Subcutaneous abdominal adipose tissue (tissue), 5 donors: Measurements from ENCODE around the gene HPCAL1.
A peak's percentile ranks its signal among the peaks of the same experiment; 100 is the strongest.

Experiments used
- H3K27ac ChIP-seq: one replicate; pipeline ENCODE4 v1.7.0; 2013; ENCODE audit warnings: low read depth, mild to moderate bottlenecking, inconsistent platforms, low read length, moderate library complexity
- H3K27me3 ChIP-seq, 5 donors: one replicate each; pipeline ENCODE4 v1.7.0; 2013; ENCODE audit warnings: low read length in 5 of 5, inconsistent platforms in 1 of 5; ENCODE audit not compliant: control insufficient read depth in 5 of 5, insufficient read depth in 4 of 5
- H3K36me3 ChIP-seq, 5 donors: one replicate each; pipeline ENCODE4 v1.7.0; 2013; ENCODE audit warnings: low read length in 5 of 5; ENCODE audit not compliant: control insufficient read depth in 5 of 5, insufficient read depth in 5 of 5
- H3K4me1 ChIP-seq, 5 donors: one replicate each; pipeline ENCODE4 v1.7.0; 2013; ENCODE audit warnings: low read length in 5 of 5, mild to moderate bottlenecking in 3 of 5, moderate library complexity in 1 of 5; ENCODE audit not compliant: control insufficient read depth in 5 of 5, insufficient read depth in 5 of 5
- H3K4me3 ChIP-seq, 5 donors: one replicate each; pipeline ENCODE4 v1.7.0; 2013; ENCODE audit warnings: low read length in 5 of 5, low read depth in 1 of 5
- H3K9ac ChIP-seq, 5 donors: one replicate each; pipeline ENCODE4 v1.7.0; 2013; ENCODE audit warnings: low read length in 5 of 5, mild to moderate bottlenecking in 4 of 5, moderate library complexity in 3 of 5
- H3K9me3 ChIP-seq, 5 donors: one replicate each; pipeline ENCODE4 v1.7.0; 2013; ENCODE audit warnings: low read length in 5 of 5; ENCODE audit not compliant: control insufficient read depth in 5 of 5
- donor health status: healthy.
- donor health status: healthy.
- donor health status: healthy.
- donor health status: healthy.
- donor health status: healthy.

Gene HPCAL1

DNA sequence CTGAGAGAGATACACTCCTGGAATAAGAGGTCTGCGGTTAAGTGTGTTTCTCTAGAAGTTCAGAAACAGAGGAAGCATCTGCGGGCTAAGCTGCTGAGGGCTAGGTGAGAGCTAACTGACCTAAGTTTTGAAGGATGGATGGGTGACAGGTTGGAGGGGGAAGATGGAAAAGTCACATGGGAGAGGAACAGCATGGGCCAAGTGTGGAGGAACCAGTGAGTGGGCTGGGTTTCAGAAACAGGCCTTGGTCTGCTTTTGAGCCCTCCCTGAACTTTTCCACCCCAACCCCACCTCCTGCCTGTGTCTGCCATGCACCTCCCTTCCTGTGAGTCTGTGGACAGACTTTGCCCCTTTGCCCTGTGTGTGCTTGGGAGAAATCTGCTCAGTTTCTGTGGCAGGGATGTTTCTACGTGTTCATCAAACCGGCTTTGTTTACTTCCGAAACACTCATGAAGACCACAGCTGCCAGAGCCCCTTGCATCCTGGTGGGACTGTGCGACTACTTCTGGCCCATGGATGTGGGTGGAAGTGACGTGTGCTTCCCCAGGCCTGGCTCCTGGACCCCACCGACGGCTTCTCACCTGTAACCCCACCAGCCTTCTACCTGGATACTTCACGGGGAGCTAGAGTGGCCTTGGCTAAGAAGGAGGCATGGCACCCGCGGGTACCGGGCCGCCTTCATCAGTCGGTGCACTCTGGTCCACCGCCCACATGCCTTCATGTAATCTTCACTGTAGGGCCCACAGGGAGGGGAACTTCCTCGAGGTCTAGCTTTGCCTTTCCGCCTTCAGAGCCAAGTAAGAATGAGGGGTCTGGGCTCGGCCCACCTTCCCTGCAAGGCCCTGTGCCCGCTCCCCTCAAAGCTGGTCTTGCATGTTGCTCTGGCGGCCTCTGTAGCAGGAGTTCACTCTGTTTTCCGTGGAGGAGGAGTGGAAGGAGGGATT is 1.4 kb upstream of the HPCAL1 start:
- no peaks in the 10 kb centered on the region for H3K36me3 ChIP-seq
- no peaks in the 10 kb centered on the region for H3K9me3 ChIP-seq
- H3K4me1 ChIP-seq: peaks cover 2 to 42% (median 32%) of the 10 kb centered on the region in 5 donors
- H3K4me3 ChIP-seq: peak overlapping the region in 2 of 5 donors; percentile 55 to 86
- H3K27ac ChIP-seq: no peak overlapping the region
- no peak overlapping the region for H3K9ac ChIP-seq
- H3K27me3 ChIP-seq: no peaks in the 10 kb centered on the region

DNA sequence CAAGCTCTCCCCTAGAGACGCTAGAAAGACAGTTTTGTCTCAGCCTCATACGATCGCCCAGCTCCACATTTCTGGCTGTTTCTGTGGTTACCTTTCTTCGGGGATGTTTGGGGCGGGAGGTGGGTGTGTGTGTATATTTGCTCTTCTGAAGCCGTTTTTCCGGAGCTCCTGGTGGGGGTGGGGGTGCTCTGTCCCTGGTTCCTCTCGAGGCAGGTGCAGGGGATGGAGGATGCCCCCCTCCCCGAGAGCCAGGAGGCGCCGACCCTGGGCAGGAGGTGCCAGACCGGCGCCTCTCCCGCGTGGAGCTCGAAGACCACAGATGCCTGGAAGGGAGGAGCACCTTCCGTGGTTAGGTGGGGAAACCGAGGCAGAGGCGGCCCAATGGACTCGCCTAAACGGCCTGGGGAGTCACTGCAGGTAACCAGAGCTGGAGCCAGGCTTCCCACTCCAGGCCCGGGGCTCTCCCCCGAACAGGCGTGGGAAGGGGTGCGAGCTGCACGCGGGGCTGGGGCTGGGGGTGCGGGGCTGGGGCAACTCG is 694 bp upstream of the HPCAL1 start:
- peak overlapping the region; percentile 42 to 86 (median 55) for H3K4me3 ChIP-seq
- H3K27ac ChIP-seq: peak overlapping the region; percentile 16
- H3K36me3 ChIP-seq: no peaks in the 10 kb centered on the region
- peaks cover 2 to 44% (median 36%) of the 10 kb centered on the region in 5 donors for H3K4me1 ChIP-seq
- no peaks in the 10 kb centered on the region for H3K9me3 ChIP-seq
- peak overlapping the region in 3 of 5 donors; percentile 30 to 73 (median 34) for H3K9ac ChIP-seq
- no peaks in the 10 kb centered on the region for H3K27me3 ChIP-seq

- Histone ChIP-seq H3K27ac (peak overlapping the region; percentile 41), H3K36me3 (no peaks in the 10 kb centered on the region), H3K9ac (peak overlapping the region in 4 of 5 donors; percentile 63 to 86 (median 76)), H3K4me1 (peaks cover 2 to 49% (median 39%) of the 10 kb centered on the region in 5 donors), H3K9me3 (no peaks in the 10 kb centered on the region), H3K27me3 (no peaks in the 10 kb centered on the region), H3K4me3 (peak overlapping the region; percentile 63 to 94 (median 86))
Observed at GRCh38 chr2:10303181-10303693, 533 bp downstream of the HPCAL1 start.

DNA sequence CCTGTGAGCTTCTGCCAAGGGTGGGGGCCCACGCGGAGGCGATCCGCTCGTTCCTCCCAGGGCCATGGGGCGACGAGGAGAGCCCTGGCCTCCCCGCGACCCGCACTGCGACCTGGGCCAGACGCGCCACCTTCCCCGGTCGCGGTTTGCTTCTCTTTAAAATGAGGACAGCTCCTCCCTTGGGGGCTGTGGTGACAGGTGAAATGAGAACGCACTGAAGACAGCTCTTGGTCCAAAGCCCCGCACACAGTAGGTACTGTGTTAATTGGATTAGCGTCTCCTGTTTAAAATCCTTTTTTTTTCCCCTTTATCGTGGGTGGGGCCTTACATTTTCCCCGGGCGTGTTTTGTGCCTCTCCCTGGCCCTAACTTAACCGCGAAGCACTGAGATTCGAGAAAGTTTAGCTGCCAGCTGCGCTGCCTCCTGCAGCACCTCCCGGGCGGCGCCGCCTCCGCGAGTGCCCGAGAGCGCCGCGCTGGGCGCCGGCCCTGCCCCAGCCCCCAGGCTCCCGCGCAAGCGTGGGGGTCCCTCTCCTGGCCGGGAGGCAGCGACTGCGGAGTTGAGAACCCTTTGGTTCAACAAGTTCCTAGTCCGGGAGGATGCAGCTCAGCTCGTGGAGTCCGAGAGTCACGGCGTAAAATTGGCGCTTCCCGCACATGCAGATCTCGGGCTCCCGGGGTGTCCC is 1.1 kb downstream of the HPCAL1 start:
- H3K4me1 ChIP-seq: peaks cover 2 to 49% (median 38%) of the 10 kb centered on the region in 5 donors
- peak overlapping the region; percentile 41 for H3K27ac ChIP-seq
- H3K36me3 ChIP-seq: no peaks in the 10 kb centered on the region
- peak overlapping the region in 4 of 5 donors; percentile 16 to 86 (median 76) for H3K9ac ChIP-seq
- H3K27me3 ChIP-seq: no peaks in the 10 kb centered on the region
- no peaks in the 10 kb centered on the region for H3K9me3 ChIP-seq
- H3K4me3 ChIP-seq: peak overlapping the region; percentile 73 to 94 (median 86)

DNA sequence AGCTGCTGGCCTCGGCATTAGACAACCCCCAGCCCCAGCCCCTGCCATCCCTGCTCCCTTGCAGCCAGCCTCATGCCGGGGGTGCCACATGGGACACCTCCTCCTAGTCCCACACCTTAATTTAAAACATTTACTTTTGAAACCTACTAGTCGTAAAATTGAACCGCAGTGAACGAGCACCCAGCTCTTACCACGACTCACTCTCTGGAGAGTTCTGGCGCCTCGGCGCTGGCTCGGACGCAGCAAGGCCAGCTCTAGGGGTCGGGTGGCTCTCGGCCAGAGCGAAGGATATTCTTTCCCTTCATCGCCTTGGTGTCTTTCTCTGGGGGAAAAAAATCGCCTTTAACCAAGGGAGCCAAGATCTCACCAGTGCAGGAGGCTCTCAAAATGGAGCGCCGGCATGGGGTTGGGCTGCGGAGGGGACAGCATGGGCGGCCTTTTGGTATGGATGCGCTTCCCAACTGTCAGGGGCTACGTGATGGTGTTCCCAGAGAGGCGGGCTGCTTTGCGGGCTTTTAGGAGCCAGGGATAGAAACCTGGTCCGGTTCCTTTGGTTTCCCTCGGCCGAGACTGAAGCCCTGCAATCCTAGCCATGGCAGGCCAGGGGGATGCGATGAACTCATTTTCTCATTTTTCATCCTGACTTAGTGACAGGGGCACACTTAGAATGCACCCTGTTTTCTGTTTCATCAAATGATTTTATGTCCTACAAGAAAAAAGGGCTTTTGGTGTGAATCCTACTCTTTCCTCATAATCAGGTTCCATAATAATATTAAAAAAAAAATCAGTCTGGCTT is 2.0 kb downstream of the HPCAL1 start:
- Histone ChIP-seq H3K9ac (peak overlapping the region in 4 of 5 donors; percentile 14 to 86 (median 46)), H3K9me3 (no peaks in the 10 kb centered on the region), H3K4me1 (peaks cover 2 to 49% (median 38%) of the 10 kb centered on the region in 5 donors), H3K36me3 (no peaks in the 10 kb centered on the region), H3K27ac (no peak overlapping the region), H3K4me3 (peak overlapping the region; percentile 9 to 94 (median 86)), H3K27me3 (no peaks in the 10 kb centered on the region)

- peaks cover 2 to 49% (median 38%) of the 10 kb centered on the region in 5 donors for H3K4me1 ChIP-seq
- no peak overlapping the region for H3K9ac ChIP-seq
- no peaks in the 10 kb centered on the region for H3K9me3 ChIP-seq
- H3K27ac ChIP-seq: no peak overlapping the region
- peak overlapping the region in 3 of 5 donors; percentile 39 to 93 (median 86) for H3K4me3 ChIP-seq
- H3K27me3 ChIP-seq: no peaks in the 10 kb centered on the region
- H3K36me3 ChIP-seq: no peaks in the 10 kb centered on the region
Observed at GRCh38 chr2:10305254-10305635, 2.5 kb downstream of the HPCAL1 start.

- no peak overlapping the region for H3K27ac ChIP-seq
- no peaks in the 10 kb centered on the region for H3K9me3 ChIP-seq
- no peaks in the 10 kb centered on the region for H3K27me3 ChIP-seq
- H3K4me3 ChIP-seq: no peak overlapping the region
- no peak overlapping the region for H3K9ac ChIP-seq
- H3K4me1 ChIP-seq: peaks cover 2 to 49% (median 38%) of the 10 kb centered on the region in 5 donors
- no peaks in the 10 kb centered on the region for H3K36me3 ChIP-seq
Observed at GRCh38 chr2:10305715-10306114, 3.0 kb downstream of the HPCAL1 start.

GRCh38 chr2:10306901-10307463 is 4.3 kb downstream of the HPCAL1 start:
- H3K4me3 ChIP-seq: no peak overlapping the region
- peaks cover 2 to 45% (median 34%) of the 10 kb centered on the region in 5 donors for H3K4me1 ChIP-seq
- H3K27ac ChIP-seq: no peak overlapping the region
- no peak overlapping the region for H3K9ac ChIP-seq
- H3K36me3 ChIP-seq: peaks cover 0 to 5% (median 0%) of the 10 kb centered on the region in 5 donors
- H3K27me3 ChIP-seq: no peaks in the 10 kb centered on the region
- no peaks in the 10 kb centered on the region for H3K9me3 ChIP-seq

GRCh38 chr2:10307561-10308156 is 5.0 kb downstream of the HPCAL1 start:
- peaks cover 2 to 43% (median 32%) of the 10 kb centered on the region in 5 donors for H3K4me1 ChIP-seq
- H3K9me3 ChIP-seq: no peaks in the 10 kb centered on the region
- no peak overlapping the region for H3K9ac ChIP-seq
- peaks cover 0 to 12% (median 0%) of the 10 kb centered on the region in 5 donors for H3K36me3 ChIP-seq
- H3K27me3 ChIP-seq: no peaks in the 10 kb centered on the region
- no peak overlapping the region for H3K4me3 ChIP-seq
- H3K27ac ChIP-seq: no peak overlapping the region
